Measurements from ENCODE around the gene PPP1R9B.

Gene PPP1R9B

GRCh38 chr17:50150354-50151040, at the start of gene PPP1R9B:
PPP1R9B (minus strand) TSS chr17:50150677; CDS start chr17:50150513, 164 bp downstream.
- in situ Hi-C loops (cut with HindIII; ENCODE audit: low sequenced_read_pairs) = no loop called here

- in situ Hi-C loops (cut with HindIII; ENCODE audit: low sequenced_read_pairs) = loop anchor here (5.0 kb wide), 1 partner anchor 67 kb away; no protein-coding TSS in a partner anchor
Observed at GRCh38 chr17:50199803-50200456, 49.5 kb upstream of the PPP1R9B start.

GRCh38 chr17:50199211-50199802, 48.8 kb upstream of the PPP1R9B start:
- in situ Hi-C loops (cut with HindIII; ENCODE audit: low sequenced_read_pairs) = no loop called here

- in situ Hi-C loops (cut with HindIII; ENCODE audit: low sequenced_read_pairs) = no loop called here
Observed at GRCh38 chr17:50198026-50198669, 47.7 kb upstream of the PPP1R9B start.

GRCh38 chr17:50196826-50197225, 46.3 kb upstream of the PPP1R9B start:
- in situ Hi-C loops (cut with HindIII; ENCODE audit: low sequenced_read_pairs) = no loop called here

- in situ Hi-C loops (cut with HindIII; ENCODE audit: low sequenced_read_pairs) = no loop called here
Observed at GRCh38 chr17:50196036-50196435, 45.6 kb upstream of the PPP1R9B start.

- in situ Hi-C loops (cut with HindIII; ENCODE audit: low sequenced_read_pairs) = no loop called here
Observed at GRCh38 chr17:50194934-50195865, 44.7 kb upstream of the PPP1R9B start.

GRCh38 chr17:50194140-50194933, 43.9 kb upstream of the PPP1R9B start:
- in situ Hi-C loops (cut with HindIII; ENCODE audit: low sequenced_read_pairs) = no loop called here

GRCh38 chr17:50192618-50193291, 42.3 kb upstream of the PPP1R9B start:
- in situ Hi-C loops (cut with HindIII; ENCODE audit: low sequenced_read_pairs) = no loop called here

GRCh38 chr17:50192144-50192617, 41.7 kb upstream of the PPP1R9B start:
- in situ Hi-C loops (cut with HindIII; ENCODE audit: low sequenced_read_pairs) = no loop called here

GRCh38 chr17:50191359-50192143, 41.1 kb upstream of the PPP1R9B start:
- in situ Hi-C loops (cut with HindIII; ENCODE audit: low sequenced_read_pairs) = no loop called here

GRCh38 chr17:50190603-50191358, 40.3 kb upstream of the PPP1R9B start:
- in situ Hi-C loops (cut with HindIII; ENCODE audit: low sequenced_read_pairs) = no loop called here

- in situ Hi-C loops (cut with HindIII; ENCODE audit: low sequenced_read_pairs) = no loop called here
Observed at GRCh38 chr17:50190293-50190602, 39.8 kb upstream of the PPP1R9B start.

GRCh38 chr17:50189550-50190292, 39.2 kb upstream of the PPP1R9B start:
- in situ Hi-C loops (cut with HindIII; ENCODE audit: low sequenced_read_pairs) = no loop called here

GRCh38 chr17:50188921-50189549, 38.6 kb upstream of the PPP1R9B start:
- in situ Hi-C loops (cut with HindIII; ENCODE audit: low sequenced_read_pairs) = no loop called here

GRCh38 chr17:50188531-50188920, 38.0 kb upstream of the PPP1R9B start:
- in situ Hi-C loops (cut with HindIII; ENCODE audit: low sequenced_read_pairs) = no loop called here
